H1 (cell line): ENCODE measurements around the gene ADRB1. TPM values are rescaled to one million over a fixed set of nuclear protein-coding genes. Genes with fewer than 3 reads are reported as not detected.

Experiments
- CTCF ChIA-PET: fragments of 300-600 bp; sonication (Branson Sonifier 250); formaldehyde crosslinking; loops from one replicate; lab custom pipeline; 2021; ENCODE audit not compliant: partially characterized antibody; lab: Charles Lee
- POLR2A ChIA-PET: fragments of 300-600 bp; sonication (Branson Sonifier 250); formaldehyde crosslinking; loops from one replicate; lab custom pipeline; 2021; ENCODE audit warnings: inconsistent platforms; ENCODE audit not compliant: partially characterized antibody; lab: Charles Lee
- DNase-seq, 2 experiments: peaks; one replicate each; pipeline versions ENCODE4 v3.0.0 to v3.0.0-alpha.2; 2010 to 2022; ENCODE audit warnings: low spot score in 2 of 2, low read depth in 1 of 2, mixed read lengths in 1 of 2
- FAIRE-seq: peaks from 2 replicates; lab custom pipeline; 2011; peaks lifted over from hg19 to GRCh38; lab: Jason Lieb, UNC
- H2AFZ ChIP-seq: 2 replicates; pipeline ENCODE4 v1.8.1; 2012; ENCODE audit warnings: low read length, inconsistent platforms
- H2AK5ac ChIP-seq: 2 replicates; pipeline ENCODE4 v1.6.1; 2013; ENCODE audit warnings: low read depth, low read length
- H2BK120ac ChIP-seq: replicated peaks from 2 replicates; pipeline ENCODE3; 2013; ENCODE audit warnings: low read depth, low read length, inconsistent platforms
- H2BK12ac ChIP-seq: 2 replicates; pipeline ENCODE4 v1.6.1; 2013; ENCODE audit warnings: low read depth, low read length
- H2BK15ac ChIP-seq: 2 replicates; pipeline ENCODE4 v1.6.1; 2013; ENCODE audit warnings: low read length
- H2BK20ac ChIP-seq: 2 replicates; pipeline ENCODE4 v1.6.1; 2013; ENCODE audit warnings: low read length
- H2BK5ac ChIP-seq: 2 replicates; pipeline ENCODE4 v1.6.1; 2013; ENCODE audit warnings: low read depth, low read length
- H3K14ac ChIP-seq: 2 replicates; pipeline ENCODE4 v1.6.1; 2013; ENCODE audit warnings: inconsistent platforms; ENCODE audit not compliant: insufficient read length
- H3K18ac ChIP-seq: 2 replicates; pipeline ENCODE4 v1.6.1; 2013; ENCODE audit warnings: low read length; ENCODE audit errors: extremely low read depth
- H3K23ac ChIP-seq: 2 replicates; pipeline ENCODE4 v1.6.1; 2013; ENCODE audit warnings: inconsistent platforms; ENCODE audit not compliant: insufficient read length
- H3K23me2 ChIP-seq: 2 replicates; pipeline ENCODE4 v1.6.1; 2013; ENCODE audit warnings: low read depth, low read length
- H3K27ac ChIP-seq: 2 replicates; pipeline ENCODE4 v1.6.1; 2011; ENCODE audit warnings: low read depth, low read length, inconsistent platforms
- H3K27me3 ChIP-seq, 4 experiments: replicated peaks in 1 of 4; 1 replicate in 1 of 4; 2 replicates in 3 of 4; pipeline versions ENCODE4 v1.6.1 to v1.8.1; 2011 to 2013; ENCODE audit warnings: low read length in 3 of 4, mild to moderate bottlenecking in 3 of 4, inconsistent platforms in 2 of 4, mixed read lengths in 2 of 4, moderate library complexity in 1 of 4; ENCODE audit not compliant: control insufficient read depth in 3 of 4, insufficient read depth in 3 of 4; ENCODE audit errors: extremely low read depth in 1 of 4
- H3K36me3 ChIP-seq, 4 experiments: 2 replicates each; pipeline versions ENCODE4 v1.6.1 to v1.8.1; 2011 to 2013; ENCODE audit warnings: mild to moderate bottlenecking in 4 of 4, low read length in 3 of 4, moderate library complexity in 2 of 4, control low read depth in 1 of 4, inconsistent platforms in 1 of 4; ENCODE audit not compliant: insufficient read depth in 4 of 4, control insufficient read depth in 2 of 4
- H3K4ac ChIP-seq: replicated peaks from 2 replicates; pipeline ENCODE3; 2013; ENCODE audit warnings: low read length, low read depth, mixed read lengths, inconsistent platforms; ENCODE audit not compliant: insufficient read length
- H3K4me1 ChIP-seq, 4 experiments: replicated peaks in 1 of 4; 1 replicate in 1 of 4; 2 replicates in 3 of 4; pipeline versions ENCODE4 v1.6.1 to v1.8.1; 2011 to 2013; ENCODE audit warnings: low read length in 3 of 4, inconsistent platforms in 2 of 4, mixed read lengths in 1 of 4; ENCODE audit not compliant: insufficient read depth in 4 of 4, control insufficient read depth in 3 of 4
- H3K4me2 ChIP-seq, 2 experiments: 2 replicates each; pipeline versions ENCODE4 v1.6.1 to v1.8.1; 2011 to 2013; ENCODE audit warnings: low read depth in 2 of 2, low read length in 2 of 2, control low read depth in 1 of 2, inconsistent platforms in 1 of 2, mild to moderate bottlenecking in 1 of 2; ENCODE audit not compliant: insufficient read depth in 1 of 2
- H3K4me3 ChIP-seq, 4 experiments: fragments of 200-600, 300-600 bp in 1 of 4; sonication (generic), shearing (Covaris generic), sonication (Bioruptor Twin) in 1 of 4; 2 replicates each; pipeline versions ENCODE4 v1.5.1 to v1.8.1; 2011 to 2016; ENCODE audit warnings: low read length in 4 of 4, low read depth in 3 of 4, control low read depth in 2 of 4, inconsistent platforms in 2 of 4, mild to moderate bottlenecking in 2 of 4, mixed read lengths in 1 of 4, moderate library complexity in 1 of 4; ENCODE audit not compliant: insufficient read depth in 2 of 4; ENCODE audit errors: extremely low read depth in 1 of 4
- H3K56ac ChIP-seq: replicated peaks from 2 replicates; pipeline ENCODE3; 2013; ENCODE audit warnings: low read depth, mild to moderate bottlenecking, mixed read lengths, low read length, inconsistent platforms; ENCODE audit not compliant: insufficient read length
- H3K79me1 ChIP-seq: 2 replicates; pipeline ENCODE4 v1.6.1; 2013; ENCODE audit warnings: low read depth, low read length, control low read depth
- H3K79me2 ChIP-seq, 2 experiments: 2 replicates each; pipeline versions ENCODE4 v1.6.1 to v1.8.1; 2012 to 2013; ENCODE audit warnings: low read length in 2 of 2, mild to moderate bottlenecking in 2 of 2, inconsistent platforms in 1 of 2; ENCODE audit not compliant: insufficient read depth in 2 of 2, control insufficient read depth in 1 of 2
- H3K9ac ChIP-seq, 4 experiments: replicated peaks in 1 of 4; 1 replicate in 1 of 4; 2 replicates in 3 of 4; pipeline versions ENCODE4 v1.6.1 to v1.8.1; 2011 to 2013; ENCODE audit warnings: low read depth in 3 of 4, low read length in 3 of 4, control low read depth in 2 of 4, mild to moderate bottlenecking in 2 of 4, moderate library complexity in 2 of 4, inconsistent platforms in 1 of 4; ENCODE audit errors: extremely low read depth in 1 of 4
- H3K9me3 ChIP-seq, 2 experiments: 2 replicates each; pipeline versions ENCODE4 v1.6.1 to v1.8.1; 2012 to 2013; ENCODE audit warnings: mild to moderate bottlenecking in 2 of 2, moderate library complexity in 2 of 2, control low read depth in 1 of 2, inconsistent platforms in 1 of 2, low read depth in 1 of 2, low read length in 1 of 2, mixed read lengths in 1 of 2; ENCODE audit not compliant: insufficient read depth in 2 of 2
- H4K20me1 ChIP-seq, 2 experiments: replicated peaks in 1 of 2; 2 replicates each; pipeline versions ENCODE3 to v1.8.1; 2011 to 2013; ENCODE audit warnings: inconsistent platforms in 2 of 2, low read length in 2 of 2, mild to moderate bottlenecking in 1 of 2; ENCODE audit not compliant: insufficient read depth in 2 of 2, control insufficient read depth in 1 of 2
- H4K5ac ChIP-seq: 2 replicates; pipeline ENCODE4 v1.6.1; 2013; ENCODE audit warnings: low read length, low read depth, mixed read lengths, inconsistent platforms; ENCODE audit not compliant: insufficient read length
- H4K8ac ChIP-seq: 2 replicates; pipeline ENCODE4 v1.8.0; 2013; ENCODE audit warnings: mild to moderate bottlenecking, moderate library complexity, low read length, inconsistent platforms; ENCODE audit not compliant: insufficient read depth; ENCODE audit errors: extremely low read depth
- H4K91ac ChIP-seq: replicated peaks from 2 replicates; pipeline ENCODE3; 2013; ENCODE audit warnings: low read length, mixed read lengths, inconsistent platforms; ENCODE audit not compliant: insufficient read length
- BCL11A ChIP-seq, 2 experiments: IDR thresholded peaks; one replicate each; pipeline ENCODE4 v1.6.1; 2011; ENCODE audit warnings: low read depth in 2 of 2, low read length in 2 of 2, mild to moderate bottlenecking in 2 of 2
- CHD1 ChIP-seq: IDR thresholded peaks from 2 replicates; pipeline ENCODE4 v1.6.1; 2012; ENCODE audit warnings: low read depth, low read length, improper control_type of control experiment
- POU5F1 ChIP-seq: IDR thresholded peaks from 2 replicates; pipeline ENCODE4 v1.6.1; 2011; ENCODE audit warnings: low read depth, mild to moderate bottlenecking, low read length, moderate library complexity
- SIRT6 ChIP-seq: IDR thresholded peaks from one replicate; pipeline ENCODE4 v1.7.1; 2012; ENCODE audit warnings: low read length, inconsistent platforms
- whole genome bisulfite sequencing, 2 experiments: shearing (Covaris generic) in 1 of 2; methylation state at CpG; one replicate each; pipeline versions ENCODE4 v1.1.6 to v1.1.7; 2013 to 2015; ENCODE audit warnings: low lambda C conversion rate in 2 of 2, mixed read lengths in 2 of 2, inconsistent platforms in 1 of 2, low coverage in 1 of 2, missing lambda C conversion rate in 1 of 2; ENCODE audit not compliant: insufficient replicate concordance in 2 of 2, insufficient coverage in 1 of 2, insufficient read length in 1 of 2; ENCODE audit errors: extremely low coverage in 1 of 2, missing lambda C conversion rate in 1 of 2; 5-methylcytosine and 5-hydroxymethylcytosine counted together
- polyA plus RNA-seq, 7 experiments: library from polyadenylated mRNA; depleted of rRNA in 3 of 7; stranded (reverse) in 5 of 7; unstranded in 2 of 7; fragments of >200 nt in 5 of 7; fragments of 200-250 nt in 2 of 7; gene quantifications; 1 replicate in 5 of 7; 2 replicates in 1 of 7; 4 replicates in 1 of 7; pipeline versions ENCODE4 v1.2.1 to v1.2.3, GENCODE V29; 2011 to 2013; ENCODE audit warnings: missing spikeins in 2 of 7, mixed read lengths in 2 of 7
- total RNA-seq: library from RNA; stranded (reverse); fragmentation: NEBNext Ultra II Directional; extraction: Animal tissue kit (Norgen Biotek cat#: 25700); gene quantifications from 2 replicates; pipeline ENCODE4 v1.2.1, GENCODE V29; 2021

The ADRB1 gene
- total and polyA plus RNA-seq, 2 of the 8 experiments (the other 6 are each of a cell fraction or from before 2014, with no cell fraction given) = 0.14 to 0.48 TPM

- Histone ChIP-seq H2BK12ac (no peak overlapping the region), H4K5ac (no peak overlapping the region), H3K9ac (no peak overlapping the region), H2AK5ac (no peak overlapping the region), H4K8ac (peak overlapping the region; percentile 35; the same call in 1 of the 2 replicates), H3K36me3 (no peaks in the 10 kb centered on the region), H4K20me1 (no peaks in the 10 kb centered on the region), H3K79me1 (no peaks in the 10 kb centered on the region), H4K91ac (no peak overlapping the region), H3K9me3 (no peaks in the 10 kb centered on the region), H2BK20ac (no peak overlapping the region), H3K23ac (no peak overlapping the region), H3K14ac (no peak overlapping the region), H3K4me1 (no peaks in the 10 kb centered on the region), H3K27me3 (no peaks in the 10 kb centered on the region), H3K4me3 (no peak overlapping the region), H3K56ac (no peak overlapping the region), H3K23me2 (no peaks in the 10 kb centered on the region), H3K4ac (no peak overlapping the region), H2AFZ (no peak overlapping the region), H2BK15ac (no peak overlapping the region), H3K27ac (no peak overlapping the region), H3K79me2 (no peaks in the 10 kb centered on the region), H3K4me2 (no peak overlapping the region), H2BK120ac (no peak overlapping the region), H3K18ac (no peak overlapping the region)
- ChIA-PET POLR2A (no interaction called here), CTCF (interaction anchor here (0.6 kb wide), 1 partner anchor 78 kb away, joined by 4 read pairs; no protein-coding TSS in a partner anchor)
- FAIRE-seq (no peak), DNase-seq (no peak)
- 91% methylated on average over 5 of the region's 5 CpGs; no CpG with 5 or more reads in 1 of the 2 experiments for WGBS, 2 experiments
- TF ChIP-seq CHD1 = no peak
- no peak for TF ChIP-seq POU5F1
- TF ChIP-seq SIRT6 = no peak
- no peak for TF ChIP-seq BCL11A (IDR thresholded peaks at IDR 0.05; ENCODE audit: low read depth in 2 of 2, low read length in 2 of 2)
- TF ChIP-seq, all 59 proteins: peak for 0
- H2BK5ac ChIP-seq = no peak overlapping the region
Measured at GRCh38 chr10:114009281-114009996, 34.2 kb upstream of the ADRB1 start.
